GM12801 (cell line): ENCODE data around the gene SLC25A45.

Experiments
- CTCF ChIP-seq: IDR thresholded peaks from one replicate; pipeline ENCODE4 v1.5.1; 2011; ENCODE audit warnings: control low read depth; ENCODE audit not compliant: insufficient read length; ENCODE audit errors: extremely low read depth

SLC25A45 gene

GRCh38 chr11:65382033-65382803 lies at the start of gene SLC25A45:
Gene SLC25A45, minus strand, starts transcription at chr11:65382646. Its CDS starts 695 bp downstream, at chr11:65381951.
- TF ChIP-seq CTCF: no peak

GRCh38 chr11:65431451-65432099 lies 49.1 kb upstream of the SLC25A45 start:
- no peak for TF ChIP-seq CTCF

GRCh38 chr11:65430406-65431217 lies 48.2 kb upstream of the SLC25A45 start:
- no peak for TF ChIP-seq CTCF

- no peak for TF ChIP-seq CTCF
These were observed 47.4 kb upstream of the SLC25A45 start for GRCh38 chr11:65429724-65430405.

GRCh38 chr11:65429068-65429681 lies 46.7 kb upstream of the SLC25A45 start:
- TF ChIP-seq CTCF: no peak

GRCh38 chr11:65428578-65429067 lies 46.2 kb upstream of the SLC25A45 start:
- TF ChIP-seq CTCF: no peak
